GM12878 (cell line): ENCODE results near the gene RAP1B. TPM values are rescaled to one million over a fixed set of nuclear protein-coding genes. Genes with fewer than 3 reads are reported as not detected.

Experiments used
- ATAC-seq: fragments of 200-7000 bp; cut with Tn5 transposase; 3 replicates; pipeline ENCODE4 v1.9.1; 2020; ENCODE audit warnings: mild to moderate bottlenecking, moderate library complexity
- BruUV-seq: library from RNA; stranded (reverse); fragments of 400-500 nt; replicated peaks from 2 replicates; lab custom pipeline; 2021; lab: Mats Ljungman, UMichigan
- CTCF ChIA-PET: fragments of 300-600 bp; sonication (Branson Sonifier 250); formaldehyde crosslinking; extraction: SDS; loops from one replicate; lab custom pipeline; 2021; ENCODE audit warnings: inconsistent platforms; lab: Yijun Ruan, JAX
- POLR2A ChIA-PET: fragments of 350-600 bp; formaldehyde crosslinking; extraction: SDS; loops from one replicate; lab custom pipeline; 2021; ENCODE audit warnings: inconsistent platforms; lab: Charles Lee
- RAD21 ChIA-PET: fragments of 300-600 bp; sonication (Branson Sonifier 250); formaldehyde crosslinking; loops from one replicate; lab custom pipeline; 2023; ENCODE audit warnings: antibody characterized with exemption; ENCODE audit not compliant: unreplicated experiment; lab: Charles Lee
- SMC1A ChIA-PET: fragments of 300-600 bp; sonication (Branson Sonifier 250); formaldehyde crosslinking; loops from one replicate; lab custom pipeline; 2023; ENCODE audit not compliant: unreplicated experiment, uncharacterized antibody; lab: Charles Lee
- DNase-seq: peaks from one replicate; pipeline ENCODE4 v3.0.0-alpha.2; 2011; ENCODE audit warnings: low read depth, low spot score
- FAIRE-seq: peaks from 3 replicates; lab custom pipeline; 2011; peaks lifted over from hg19 to GRCh38; lab: Jason Lieb, UNC
- H2AFZ ChIP-seq: 2 replicates; pipeline ENCODE4 v1.6.0; 2011; ENCODE audit warnings: low read depth, low read length, control low read depth; ENCODE audit not compliant: control insufficient read depth
- H3K27ac ChIP-seq: 2 replicates; pipeline ENCODE4 v1.5.1; 2011; ENCODE audit warnings: control low read depth; ENCODE audit not compliant: control insufficient read depth, insufficient read depth
- H3K27me3 ChIP-seq, 2 experiments: replicated peaks in 1 of 2; 2 replicates each; pipeline versions ENCODE4 v1.6.0 to v1.6.1; 2011; ENCODE audit warnings: low read length in 1 of 2; ENCODE audit not compliant: control insufficient read depth in 2 of 2, insufficient read depth in 2 of 2
- H3K36me3 ChIP-seq, 2 experiments: 2 replicates each; pipeline ENCODE4 v1.5.1; 2011; ENCODE audit warnings: low read length in 1 of 2; ENCODE audit not compliant: control insufficient read depth in 2 of 2, insufficient read depth in 2 of 2
- H3K4me1 ChIP-seq: 2 replicates; pipeline ENCODE4 v1.6.1; 2011; ENCODE audit warnings: mild to moderate bottlenecking, low read length, moderate library complexity, mixed read lengths; ENCODE audit not compliant: control insufficient read depth, insufficient read depth
- H3K4me2 ChIP-seq: 2 replicates; pipeline ENCODE4 v1.6.0; 2011; ENCODE audit warnings: control low read depth; ENCODE audit not compliant: control insufficient read depth, insufficient read depth
- H3K4me3 ChIP-seq: fragments of 200-600 bp; sonication (generic); 2 replicates; pipeline ENCODE4 v1.5.1; 2016
- H3K79me2 ChIP-seq: 2 replicates; pipeline ENCODE4 v1.6.0; 2011; ENCODE audit warnings: low read length; ENCODE audit not compliant: control insufficient read depth, insufficient read depth
- H3K9ac ChIP-seq: 2 replicates; pipeline ENCODE4 v1.8.0; 2011; ENCODE audit warnings: low read length, control low read depth, mixed read lengths; ENCODE audit not compliant: control insufficient read depth, insufficient read depth
- H3K9me3 ChIP-seq: replicated peaks from 3 replicates; pipeline ENCODE4 v1.5.1; 2011; ENCODE audit warnings: mild to moderate bottlenecking, low read length; ENCODE audit not compliant: control insufficient read depth, insufficient read depth
- H4K20me1 ChIP-seq: 2 replicates; pipeline ENCODE4 v1.6.0; 2011; ENCODE audit not compliant: control insufficient read depth, insufficient read depth
- BCL11A ChIP-seq: IDR thresholded peaks from 2 replicates; pipeline ENCODE4 v1.6.1; 2011; ENCODE audit warnings: low read depth, low read length
- CEBPB ChIP-seq, 2 experiments: fragments of 150-350 bp in 1 of 2; IDR thresholded peaks; 2 replicates each; pipeline ENCODE4 v1.6.1; 2012 to 2014; ENCODE audit warnings: low read depth in 2 of 2, low read length in 2 of 2, borderline replicate concordance in 1 of 2, inconsistent platforms in 1 of 2
- ESRRA ChIP-seq: IDR thresholded peaks from 2 replicates; pipeline ENCODE4 v1.6.1; 2012; ENCODE audit warnings: mild to moderate bottlenecking, low read length, improper control_type of control experiment
- IRF4 ChIP-seq: IDR thresholded peaks from 2 replicates; pipeline ENCODE4 v1.6.1; 2011; ENCODE audit warnings: low read depth, low read length
- JUNB ChIP-seq: IDR thresholded peaks from 2 replicates; pipeline ENCODE4 v1.6.1; 2016; ENCODE audit warnings: antibody characterized with exemption, mild to moderate bottlenecking
- KLF5 ChIP-seq: fragments of 450-650 bp; IDR thresholded peaks from 2 replicates; pipeline ENCODE4 v1.6.1; 2014; ENCODE audit warnings: mild to moderate bottlenecking; ENCODE audit not compliant: partially characterized antibody
- LARP7 ChIP-seq: fragments of 450-650 bp; IDR thresholded peaks from 2 replicates; pipeline ENCODE4 v1.6.1; 2017; ENCODE audit warnings: mild to moderate bottlenecking
- MEF2B ChIP-seq: fragments of 450-650 bp; IDR thresholded peaks from 2 replicates; pipeline ENCODE4 v1.6.1; 2018; ENCODE audit warnings: mild to moderate bottlenecking, moderate library complexity; ENCODE audit not compliant: partially characterized antibody, poor library complexity, severe bottlenecking
- PML ChIP-seq: IDR thresholded peaks from 2 replicates; pipeline ENCODE4 v1.6.1; 2012; ENCODE audit warnings: low read length, inconsistent platforms
- RUNX3 ChIP-seq: IDR thresholded peaks from 2 replicates; pipeline ENCODE4 v1.6.1; 2012; ENCODE audit warnings: low read length, inconsistent platforms
- ZBTB11 ChIP-seq: fragments of 450-650 bp; formaldehyde crosslinking; IDR thresholded peaks from 2 replicates; pipeline ENCODE4 v1.5.0; 2022; ENCODE audit warnings: mild to moderate bottlenecking, missing genetic modification characterization
- WGBS: methylation state at CpG from one replicate; pipeline ENCODE4 v1.1.6; 2016; ENCODE audit warnings: low lambda C conversion rate; ENCODE audit not compliant: insufficient replicate concordance, insufficient coverage; ENCODE audit errors: missing lambda C conversion rate; 5-methylcytosine and 5-hydroxymethylcytosine counted together
- in situ Hi-C: fragments of 300-500 bp; cut with MboI; formaldehyde crosslinking; loops from 9 replicates; pipeline ENCODE4 v1.14.3; 2018; ENCODE audit warnings: mixed read lengths
- intact Hi-C: fragments of 100-400 bp; cut with micrococcal nuclease; formaldehyde crosslinking; loops from one replicate; pipeline ENCODE4 v1.14.2; 2022; ENCODE audit not compliant: unreplicated experiment
- polyA plus RNA-seq, 11 experiments: library from polyadenylated mRNA; depleted of rRNA in 4 of 11; unstranded in 6 of 11; stranded (reverse) in 5 of 11; fragments of >200 nt; fragmentation: Nextera tagmentation in 4 of 11; fragmentation: Illumina TruSeq in 1 of 11; extraction: Ambion mirVana in 4 of 11; extraction: Trizol in 1 of 11; gene quantifications; 1 replicate in 1 of 11; 2 replicates in 10 of 11; pipeline versions ENCODE4 v1.2.1 to v1.2.3, GENCODE V29; 2011 to 2016; ENCODE audit warnings: inconsistent platforms in 2 of 11, missing spikeins in 2 of 11, low read depth in 1 of 11
- total RNA-seq, 4 experiments: library from RNA; depleted of rRNA in 3 of 4; stranded (reverse); fragments of >200 nt in 3 of 4; fragmentation: Illumina TruSeq in 1 of 4; extraction: Trizol in 1 of 4; gene quantifications; 2 replicates each; pipeline versions ENCODE4 v1.2.1 to v1.2.3, GENCODE V29; 2013 to 2021
- TF ChIP-seq, protein P1 (sequence below): fragments of 450-650 bp; IDR thresholded peaks from 2 replicates; pipeline ENCODE4 v1.6.1; 2017; ENCODE audit warnings: low read depth, mild to moderate bottlenecking, moderate library complexity
- TF ChIP-seq, protein P2 (sequence below): fragments of 150-350 bp; IDR thresholded peaks from 2 replicates; pipeline ENCODE4 v1.6.1; 2014; ENCODE audit warnings: mild to moderate bottlenecking, low read depth, low read length

Gene RAP1B
- total and polyA plus RNA-seq, 10 of the 15 experiments (the other 5 are each of a cell fraction or from before 2014, with no cell fraction given) = 88.9 to 219 (median 127) TPM

GRCh38 chr12:68647507-68647906 is 36.8 kb downstream of the RAP1B start (continued):
- TF ChIP-seq, protein P1, sequence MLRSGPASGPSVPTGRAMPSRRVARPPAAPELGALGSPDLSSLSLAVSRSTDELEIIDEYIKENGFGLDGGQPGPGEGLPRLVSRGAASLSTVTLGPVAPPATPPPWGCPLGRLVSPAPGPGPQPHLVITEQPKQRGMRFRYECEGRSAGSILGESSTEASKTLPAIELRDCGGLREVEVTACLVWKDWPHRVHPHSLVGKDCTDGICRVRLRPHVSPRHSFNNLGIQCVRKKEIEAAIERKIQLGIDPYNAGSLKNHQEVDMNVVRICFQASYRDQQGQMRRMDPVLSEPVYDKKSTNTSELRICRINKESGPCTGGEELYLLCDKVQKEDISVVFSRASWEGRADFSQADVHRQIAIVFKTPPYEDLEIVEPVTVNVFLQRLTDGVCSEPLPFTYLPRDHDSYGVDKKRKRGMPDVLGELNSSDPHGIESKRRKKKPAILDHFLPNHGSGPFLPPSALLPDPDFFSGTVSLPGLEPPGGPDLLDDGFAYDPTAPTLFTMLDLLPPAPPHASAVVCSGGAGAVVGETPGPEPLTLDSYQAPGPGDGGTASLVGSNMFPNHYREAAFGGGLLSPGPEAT = no peak
- TF ChIP-seq KLF5 = no peak
- TF ChIP-seq ESRRA = no peak
- TF ChIP-seq LARP7 = no peak
- TF ChIP-seq PML = no peak
- TF ChIP-seq MEF2B = no peak

- Histone ChIP-seq H2AFZ (no peak overlapping the region), H3K9ac (no peak overlapping the region), H3K79me2 (peaks cover 53% of the 10 kb centered on the region), H3K4me2 (no peak overlapping the region), H3K27me3 (no peaks in the 10 kb centered on the region), H3K4me3 (no peak overlapping the region), H3K27ac (no peak overlapping the region), H3K36me3 (peaks cover 0 to 35% of the 10 kb centered on the region in 2 experiments), H3K9me3 (no peaks in the 10 kb centered on the region), H4K20me1 (no peaks in the 10 kb centered on the region; the same call in 1 of the 2 replicates), H3K4me1 (peaks cover 4% of the 10 kb centered on the region; the same call in 1 of the 2 replicates)
- DNase-seq = no peak
- intact Hi-C loops = no loop called here
- no peak for FAIRE-seq
- ChIA-PET SMC1A (interaction anchor here (1.2 kb wide), 1 partner anchor 9 kb away, joined by 3 read pairs; no protein-coding TSS in a partner anchor), POLR2A (interaction anchor here (0.6 to 1.2 kb wide), 3 partner anchors 24 to 405 kb away, joined by 3 to 5 read pairs (median 4); no protein-coding TSS in a partner anchor), RAD21 (interaction anchor here (1.0 kb wide), 1 partner anchor 201 kb away, joined by 3 read pairs; no protein-coding TSS in a partner anchor), CTCF (interaction anchor here (0.6 to 1.8 kb wide), 3 partner anchors 13 to 208 kb away, joined by 4 to 7 read pairs (median 4); no protein-coding TSS in a partner anchor)
- 2% methylated on average over 3 of the region's 3 CpGs for WGBS
- peak; percentile 67 for ATAC-seq
- in situ Hi-C loops = no loop called here
- BruUV-seq = no TSS peak
- no peak for TF ChIP-seq ZBTB11
- TF ChIP-seq LARP7 = no peak
- TF ChIP-seq, protein P2, sequence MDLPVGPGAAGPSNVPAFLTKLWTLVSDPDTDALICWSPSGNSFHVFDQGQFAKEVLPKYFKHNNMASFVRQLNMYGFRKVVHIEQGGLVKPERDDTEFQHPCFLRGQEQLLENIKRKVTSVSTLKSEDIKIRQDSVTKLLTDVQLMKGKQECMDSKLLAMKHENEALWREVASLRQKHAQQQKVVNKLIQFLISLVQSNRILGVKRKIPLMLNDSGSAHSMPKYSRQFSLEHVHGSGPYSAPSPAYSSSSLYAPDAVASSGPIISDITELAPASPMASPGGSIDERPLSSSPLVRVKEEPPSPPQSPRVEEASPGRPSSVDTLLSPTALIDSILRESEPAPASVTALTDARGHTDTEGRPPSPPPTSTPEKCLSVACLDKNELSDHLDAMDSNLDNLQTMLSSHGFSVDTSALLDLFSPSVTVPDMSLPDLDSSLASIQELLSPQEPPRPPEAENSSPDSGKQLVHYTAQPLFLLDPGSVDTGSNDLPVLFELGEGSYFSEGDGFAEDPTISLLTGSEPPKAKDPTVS = no peak
- peak; percentile 90 for TF ChIP-seq RUNX3
- no peak for TF ChIP-seq BCL11A
- peak; percentile 46; the same call in 1 of the 2 replicates for TF ChIP-seq IRF4
- TF ChIP-seq JUNB = peak; percentile 81
- no peak for TF ChIP-seq CEBPB (IDR thresholded peaks at IDR 0.05; ENCODE audit: borderline replicate concordance in 1 of 2, low read depth in 2 of 2, low read length in 2 of 2)
- no peak for TF ChIP-seq PML
Measured at GRCh38 chr12:68648179-68648578, 37.5 kb downstream of the RAP1B start.
